Daoy (cell line): ENCODE measurements around the gene CALB2. TPM values are rescaled to one million over a fixed set of nuclear protein-coding genes. Genes with fewer than 3 reads are reported as not detected.
"Not testable (repeated sequence)": the region's sequence is repeated elsewhere in the genome, so short reads cannot be mapped to it uniquely, and the experiment has no call there.

Experiments
- DNase-seq: peaks from one replicate; pipeline ENCODE4 v3.0.0-alpha.2; 2015; ENCODE audit warnings: low read depth
- total RNA-seq: library from RNA; depleted of rRNA; stranded (reverse); fragments of >200 nt; shearing (Covaris generic); gene quantifications from 2 replicates; pipeline ENCODE4 v1.2.3, GENCODE V29; 2014; rRNA removed

The CALB2 gene
- total RNA-seq, result 8.1 and 11.3 TPM in 2 replicates

- peak; percentile 76 for DNase-seq
Observed at GRCh38 chr16:71358464-71358998, at the start of gene CALB2. Gene CALB2, plus strand, starts transcription at chr16:71358723. Its CDS starts 70 bp downstream, at chr16:71358793.

- DNase-seq, result peak; percentile 19
Observed at GRCh38 chr16:71311553-71312158, 46.9 kb upstream of the CALB2 start.

- not testable (repeated sequence) for DNase-seq
Observed at GRCh38 chr16:71313591-71313990, 44.9 kb upstream of the CALB2 start.

- DNase-seq, result no peak
Observed at GRCh38 chr16:71315269-71315668, 43.3 kb upstream of the CALB2 start.

- DNase-seq, result no peak
Observed at GRCh38 chr16:71319999-71320398, 38.5 kb upstream of the CALB2 start.

GRCh38 chr16:71327720-71328119, 30.8 kb upstream of the CALB2 start:
- DNase-seq, result no peak

- DNase-seq, result no peak
Observed at GRCh38 chr16:71328151-71328550, 30.4 kb upstream of the CALB2 start.

GRCh38 chr16:71337631-71338030, 20.9 kb upstream of the CALB2 start:
- no peak for DNase-seq

- peak; percentile 66 for DNase-seq
Observed at GRCh38 chr16:71338193-71338592, 20.3 kb upstream of the CALB2 start.

- no peak for DNase-seq
Observed at GRCh38 chr16:71338632-71339031, 19.9 kb upstream of the CALB2 start.

- DNase-seq, result no peak
Observed at GRCh38 chr16:71339236-71340171, 19.0 kb upstream of the CALB2 start.

GRCh38 chr16:71340406-71340805, 18.1 kb upstream of the CALB2 start:
- DNase-seq, result no peak

GRCh38 chr16:71341881-71342280, 16.6 kb upstream of the CALB2 start:
- DNase-seq, result no peak

- DNase-seq, result no peak
Observed at GRCh38 chr16:71343078-71343477, 15.4 kb upstream of the CALB2 start.

GRCh38 chr16:71344315-71344905, 14.1 kb upstream of the CALB2 start:
- DNase-seq, result no peak

GRCh38 chr16:71345031-71345430, 13.5 kb upstream of the CALB2 start:
- no peak for DNase-seq

GRCh38 chr16:71347146-71347545, 11.4 kb upstream of the CALB2 start:
- DNase-seq, result no peak

- DNase-seq, result peak; percentile 26
Observed at GRCh38 chr16:71348262-71349085, 10.0 kb upstream of the CALB2 start.

GRCh38 chr16:71350821-71351557, 7.5 kb upstream of the CALB2 start:
- no peak for DNase-seq

GRCh38 chr16:71351558-71351901, 7.0 kb upstream of the CALB2 start:
- no peak for DNase-seq

GRCh38 chr16:71352466-71352865, 6.1 kb upstream of the CALB2 start:
- no peak for DNase-seq
